ENCODE measurements around the gene COBL. TPM values are rescaled to one million over a fixed set of nuclear protein-coding genes. Genes with fewer than 3 reads are reported as not detected.

COBL gene
- polyA plus RNA-seq, 3 donors, result 16.8 to 23.3 (median 21.4) TPM

GRCh38 chr7:51308696-51309095, 7.9 kb downstream of the COBL start:
- no peak for DNase-seq (ENCODE audit: low read depth in 3 of 3, low spot score in 2 of 3)

- no peak for DNase-seq (ENCODE audit: low read depth in 3 of 3, low spot score in 2 of 3)
Measured at GRCh38 chr7:51308265-51308664, 8.3 kb downstream of the COBL start.

- DNase-seq (ENCODE audit: low read depth in 3 of 3, low spot score in 2 of 3), result no peak
Measured at GRCh38 chr7:51307651-51308210, 8.9 kb downstream of the COBL start.

GRCh38 chr7:51306761-51307160, 9.8 kb downstream of the COBL start:
- DNase-seq (ENCODE audit: low read depth in 3 of 3, low spot score in 2 of 3), result no peak

GRCh38 chr7:51304729-51305128, 11.9 kb downstream of the COBL start:
- DNase-seq (ENCODE audit: low read depth in 3 of 3, low spot score in 2 of 3), result no peak

- DNase-seq (ENCODE audit: low read depth in 3 of 3, low spot score in 2 of 3), result no peak
Measured at GRCh38 chr7:51303142-51303525, 13.5 kb downstream of the COBL start.

GRCh38 chr7:51301806-51302205, 14.8 kb downstream of the COBL start:
- DNase-seq (ENCODE audit: low read depth in 3 of 3, low spot score in 2 of 3), result no peak

GRCh38 chr7:51300762-51301674, 15.6 kb downstream of the COBL start:
- DNase-seq (ENCODE audit: low read depth in 3 of 3, low spot score in 2 of 3), result no peak

GRCh38 chr7:51299391-51300133, 17.0 kb downstream of the COBL start:
- no peak for DNase-seq (ENCODE audit: low read depth in 3 of 3, low spot score in 2 of 3)

- DNase-seq (ENCODE audit: low read depth in 3 of 3, low spot score in 2 of 3), result no peak
Measured at GRCh38 chr7:51298912-51299311, 17.7 kb downstream of the COBL start.

GRCh38 chr7:51297986-51298385, 18.6 kb downstream of the COBL start:
- DNase-seq (ENCODE audit: low read depth in 3 of 3, low spot score in 2 of 3), result no peak

GRCh38 chr7:51295440-51296245, 21.0 kb downstream of the COBL start:
- DNase-seq (ENCODE audit: low read depth in 3 of 3, low spot score in 2 of 3), result no peak

- no peak for DNase-seq (ENCODE audit: low read depth in 3 of 3, low spot score in 2 of 3)
Measured at GRCh38 chr7:51292596-51292995, 24.0 kb downstream of the COBL start.

GRCh38 chr7:51290702-51291540, 25.7 kb downstream of the COBL start:
- DNase-seq (ENCODE audit: low read depth in 3 of 3, low spot score in 2 of 3), result no peak

- DNase-seq (ENCODE audit: low read depth in 3 of 3, low spot score in 2 of 3), result no peak
Measured at GRCh38 chr7:51290304-51290637, 26.3 kb downstream of the COBL start.

GRCh38 chr7:51289623-51290303, 26.8 kb downstream of the COBL start:
- no peak for DNase-seq (ENCODE audit: low read depth in 3 of 3, low spot score in 2 of 3)

GRCh38 chr7:51288896-51289622, 27.6 kb downstream of the COBL start:
- DNase-seq (ENCODE audit: low read depth in 3 of 3, low spot score in 2 of 3), result no peak

GRCh38 chr7:51286401-51286800, 30.2 kb downstream of the COBL start:
- DNase-seq (ENCODE audit: low read depth in 3 of 3, low spot score in 2 of 3), result no peak

GRCh38 chr7:51280156-51280555, 36.5 kb downstream of the COBL start:
- no peak for DNase-seq (ENCODE audit: low read depth in 3 of 3, low spot score in 2 of 3)
